K562 (cell line): Measurements from ENCODE around the gene MED17. TPM values are rescaled to one million over a fixed set of nuclear protein-coding genes. Genes with fewer than 3 reads are reported as not detected.

ENCODE experiments used
- ATF3 ChIP-seq, 2 experiments: fragments of 450-650 bp in 1 of 2; sonication (generic) in 1 of 2; formaldehyde crosslinking in 1 of 2; IDR thresholded peaks in 1 of 2; conservative IDR thresholded peaks in 1 of 2; 2 replicates each; pipeline versions ENCODE4 v1.6.1 to v1.8.1; 2016 to 2023; ENCODE audit warnings: mild to moderate bottlenecking in 2 of 2, moderate library complexity in 2 of 2, inconsistent platforms in 1 of 2, missing genetic modification reagents in 1 of 2
- ATF4 ChIP-seq: fragments of 450-650 bp; formaldehyde crosslinking; IDR thresholded peaks from 2 replicates; pipeline ENCODE4 v1.4.0; 2022; ENCODE audit warnings: mild to moderate bottlenecking, moderate library complexity
- BACH1 ChIP-seq: fragments of 200-800 bp; sonication (Bioruptor generic); IDR thresholded peaks from 2 replicates; pipeline ENCODE4 v1.6.1; 2016; ENCODE audit warnings: missing genetic modification characterization, missing compliant biosample characterization
- C11orf30 ChIP-seq: fragments of 450-650 bp; IDR thresholded peaks from 2 replicates; pipeline ENCODE4 v1.6.1; 2016; ENCODE audit warnings: low read depth, mild to moderate bottlenecking
- CTBP1 ChIP-seq: fragments of 450-650 bp; IDR thresholded peaks from 2 replicates; pipeline ENCODE4 v1.6.1; 2016; ENCODE audit warnings: borderline replicate concordance
- MLLT1 ChIP-seq, 2 experiments: fragments of 450-650 bp; IDR thresholded peaks; 2 replicates each; pipeline ENCODE4 v1.6.1; 2016
- PRDM10 ChIP-seq: fragments of 450-650 bp; IDR thresholded peaks from 2 replicates; pipeline ENCODE4 v1.6.1; 2018; ENCODE audit not compliant: partially characterized antibody
- TAL1 ChIP-seq: fragments of 450-650 bp; IDR thresholded peaks from 2 replicates; pipeline ENCODE4 v1.6.1; 2016; ENCODE audit warnings: mild to moderate bottlenecking
- polyA plus RNA-seq, 8 experiments: library from polyadenylated mRNA; depleted of rRNA in 4 of 8; stranded (reverse) in 5 of 8; unstranded in 3 of 8; fragments of >200 nt; fragmentation: Nextera tagmentation in 2 of 8; fragmentation: Illumina TruSeq in 1 of 8; extraction: Ambion mirVana in 2 of 8; extraction: Trizol in 1 of 8; gene quantifications; 2 replicates each; pipeline versions ENCODE4 v1.2.1 to v1.2.3, GENCODE V29; 2011 to 2014; ENCODE audit warnings: inconsistent platforms in 1 of 8, missing spikeins in 1 of 8
- total RNA-seq, 7 experiments: library from RNA; depleted of rRNA in 6 of 7; stranded (reverse); fragments of >200 nt in 6 of 7; fragmentation: Illumina TruSeq in 2 of 7; extraction: Trizol in 2 of 7; gene quantifications; 2 replicates each; pipeline versions ENCODE4 v1.2.1 to v1.2.3, GENCODE V29; 2011 to 2021; ENCODE audit warnings: low replicate concordance in 1 of 7
- TF ChIP-seq, protein P1 (sequence below): fragments of 250-450 bp; sonication (Bioruptor Pico); IDR thresholded peaks from 2 replicates; pipeline ENCODE4 v1.9.0; 2021; ENCODE audit warnings: mild to moderate bottlenecking

MED17 gene
- total and polyA plus RNA-seq, 9 of the 15 experiments (the other 6 are each of a cell fraction or from before 2014, with no cell fraction given): 6.7 to 34.7 (median 26.8) TPM

DNA sequence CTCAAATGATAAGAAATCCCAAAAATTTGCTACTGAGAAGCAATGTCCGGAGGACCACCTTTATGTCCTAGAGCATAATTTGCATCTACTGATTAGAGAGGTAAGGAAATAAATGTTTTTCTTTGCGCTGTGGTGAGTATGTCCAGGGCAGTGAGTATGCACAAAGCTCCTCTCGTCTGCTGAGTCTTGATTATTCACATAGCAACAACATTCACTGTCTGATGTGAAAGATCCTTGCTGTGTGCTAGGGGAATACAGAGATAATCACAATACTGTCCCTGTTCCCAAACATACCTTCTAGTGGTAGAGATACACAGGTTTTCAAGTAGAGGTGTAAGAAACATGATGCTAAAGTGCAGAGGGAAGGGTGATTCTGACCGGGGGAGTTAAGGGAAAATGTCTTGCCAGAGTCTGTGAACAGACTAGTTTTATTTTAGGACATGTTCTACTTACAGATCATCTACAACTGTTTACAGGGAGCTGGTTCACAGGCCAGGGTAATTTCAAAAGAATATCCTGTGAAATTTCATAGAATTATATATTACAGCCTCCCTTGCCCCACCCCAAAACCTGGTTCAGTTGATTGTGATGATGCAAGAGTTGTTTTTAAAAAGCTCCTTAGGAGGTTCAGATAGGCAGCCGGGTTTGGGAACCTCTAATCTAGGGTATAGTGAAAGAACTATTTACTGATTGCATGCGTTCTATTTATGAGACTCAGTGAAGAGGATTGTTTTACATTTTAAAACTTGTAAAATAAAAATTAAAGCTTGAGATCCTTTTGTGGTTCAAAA, 12.6 kb downstream of the MED17 start (continued):
- TF ChIP-seq MLLT1 (IDR thresholded peaks at IDR 0.05): no peak
- TF ChIP-seq ATF3 (IDR thresholded peaks at IDR 0.05): peak; percentile 93
- TF ChIP-seq ATF3 (CRISPR knock-in tag; conservative IDR thresholded peaks at IDR 0.05): 0 out of 2 replicates have a peak, but pooled peaks have one; percentile 26
- TF ChIP-seq, protein P1, sequence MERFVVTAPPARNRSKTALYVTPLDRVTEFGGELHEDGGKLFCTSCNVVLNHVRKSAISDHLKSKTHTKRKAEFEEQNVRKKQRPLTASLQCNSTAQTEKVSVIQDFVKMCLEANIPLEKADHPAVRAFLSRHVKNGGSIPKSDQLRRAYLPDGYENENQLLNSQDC (CRISPR knock-in tag): no peak
- peak; percentile 30 for TF ChIP-seq PRDM10
- peak; percentile 56 for TF ChIP-seq ATF4 (CRISPR knock-in tag)
- peak; percentile 40 for TF ChIP-seq TAL1
- peak; percentile 39; the same call in 1 of the 2 replicates for TF ChIP-seq C11orf30
- no peak for TF ChIP-seq BACH1 (tag)
- 0 out of 2 replicates have a peak, but pooled peaks have one; percentile 18 for TF ChIP-seq CTBP1
